Esophagus squamous epithelium (tissue), 5 donors: ENCODE data around the gene METRN. TPM values are rescaled to one million over a fixed set of nuclear protein-coding genes. Genes with fewer than 3 reads are reported as not detected.
A peak's percentile ranks its signal among the peaks of the same experiment; 100 is the strongest.

ENCODE experiments used
- DNase-seq: peaks from one replicate; lab custom pipeline; 2025; lab: John Stamatoyannopoulos, UW
- H3K27ac ChIP-seq, 4 donors: fragments of 200-600 bp; sonication (generic); one replicate each; pipeline ENCODE4 v1.5.1; 2016 to 2019; ENCODE audit warnings: mild to moderate bottlenecking in 1 of 4
- H3K27me3 ChIP-seq, 4 donors: fragments of 200-600 bp; sonication (generic); 1 replicate in 3 of 4; 2 replicates in 1 of 4; pipeline versions ENCODE4 v1.5.1 to v1.6.0; 2017 to 2021; ENCODE audit warnings: antibody characterized with exemption in 1 of 4
- H3K36me3 ChIP-seq, 3 donors: fragments of 200-600 bp; sonication (generic); one replicate each; pipeline ENCODE4 v1.5.1; 2016 to 2019
- H3K4me1 ChIP-seq, 3 donors: fragments of 200-600 bp; sonication (generic); one replicate each; pipeline ENCODE4 v1.5.1; 2017 to 2019
- H3K4me3 ChIP-seq, 4 donors: fragments of 200-600 bp; sonication (generic); 1 replicate in 3 of 4; 2 replicates in 1 of 4; pipeline ENCODE4 v1.5.1; 2016 to 2019; ENCODE audit warnings: mild to moderate bottlenecking in 2 of 4, moderate library complexity in 1 of 4
- H3K9me3 ChIP-seq, 3 donors: fragments of 200-600 bp; sonication (generic); one replicate each; pipeline ENCODE4 v1.5.1; 2016 to 2019
- POLR2A ChIP-seq, 4 donors: fragments of 450-650 bp; IDR thresholded peaks; one replicate each; pipeline ENCODE4 v1.6.1; 2017; ENCODE audit warnings: antibody characterized with exemption in 4 of 4, mild to moderate bottlenecking in 4 of 4, moderate library complexity in 3 of 4
- WGBS, 2 donors: methylation state at CpG; one replicate each; pipeline ENCODE4 v1.1.5; 2018; 5-methylcytosine and 5-hydroxymethylcytosine counted together
- intact Hi-C: fragments of 100-400 bp; cut with DNase I; formaldehyde crosslinking; loops from one replicate; pipeline ENCODE4 v1.15.0; 2022
- total RNA-seq, 4 donors: library from RNA; depleted of rRNA; stranded (reverse); fragments of >200 nt; gene quantifications; one replicate each; pipeline ENCODE4 v1.1.0, GENCODE V29; 2016
- TF ChIP-seq, protein P1 (sequence below), 6 experiments: fragments of 450-650 bp in 4 of 6; fragments of 200-600 bp in 2 of 6; sonication (generic) in 2 of 6; IDR thresholded peaks; one replicate each; pipeline ENCODE4 v1.5.1; 2016 to 2019; ENCODE audit warnings: antibody characterized with exemption in 6 of 6, mild to moderate bottlenecking in 4 of 6, moderate library complexity in 4 of 6
- donor health status: DM: yes; HTN: yes; CAD: no.

METRN gene
- total RNA-seq, 4 donors from 2014 or later, result 4.2 to 12.7 (median 8.8) TPM

- intact Hi-C loops, result no loop called here
- DNase-seq, result no peak
Measured at GRCh38 chr16:674968-675883, 39.7 kb upstream of the METRN start, which contains the start of gene RHBDL1. RHBDL1 (plus strand) TSS chr16:675671; CDS start chr16:675791, 120 bp downstream.

GRCh38 chr16:675884-676564 is 38.9 kb upstream of the METRN start:
- intact Hi-C loops, result no loop called here
- H3K27ac ChIP-seq, result peak overlapping the region in 3 of 4 donors; percentile 20 to 42 (median 34)
- H3K9me3 ChIP-seq, result no peaks in the 10 kb centered on the region
- peaks cover 21 to 36% (median 24%) of the 10 kb centered on the region in 3 donors for H3K36me3 ChIP-seq
- H3K4me1 ChIP-seq, result peaks cover 34 to 71% (median 42%) of the 10 kb centered on the region in 3 donors
- H3K27me3 ChIP-seq, result peaks cover 0 to 33% (median 0%) of the 10 kb centered on the region in 4 donors
- DNase-seq, result no peak
- peak overlapping the region in 3 of 4 donors; percentile 19 to 63 (median 40) for H3K4me3 ChIP-seq
- 30 to 47% methylated on average over 2 to 3 of the region's 25 CpGs for WGBS, 2 donors
- no peak for TF ChIP-seq POLR2A (IDR thresholded peaks at IDR 0.05)
- TF ChIP-seq, protein P1, sequence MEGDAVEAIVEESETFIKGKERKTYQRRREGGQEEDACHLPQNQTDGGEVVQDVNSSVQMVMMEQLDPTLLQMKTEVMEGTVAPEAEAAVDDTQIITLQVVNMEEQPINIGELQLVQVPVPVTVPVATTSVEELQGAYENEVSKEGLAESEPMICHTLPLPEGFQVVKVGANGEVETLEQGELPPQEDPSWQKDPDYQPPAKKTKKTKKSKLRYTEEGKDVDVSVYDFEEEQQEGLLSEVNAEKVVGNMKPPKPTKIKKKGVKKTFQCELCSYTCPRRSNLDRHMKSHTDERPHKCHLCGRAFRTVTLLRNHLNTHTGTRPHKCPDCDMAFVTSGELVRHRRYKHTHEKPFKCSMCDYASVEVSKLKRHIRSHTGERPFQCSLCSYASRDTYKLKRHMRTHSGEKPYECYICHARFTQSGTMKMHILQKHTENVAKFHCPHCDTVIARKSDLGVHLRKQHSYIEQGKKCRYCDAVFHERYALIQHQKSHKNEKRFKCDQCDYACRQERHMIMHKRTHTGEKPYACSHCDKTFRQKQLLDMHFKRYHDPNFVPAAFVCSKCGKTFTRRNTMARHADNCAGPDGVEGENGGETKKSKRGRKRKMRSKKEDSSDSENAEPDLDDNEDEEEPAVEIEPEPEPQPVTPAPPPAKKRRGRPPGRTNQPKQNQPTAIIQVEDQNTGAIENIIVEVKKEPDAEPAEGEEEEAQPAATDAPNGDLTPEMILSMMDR (IDR thresholded peaks at IDR 0.05), result no peak

More at GRCh38 chr16:674968-675883, 39.7 kb upstream of the METRN start, which contains the start of gene RHBDL1:
- WGBS, 2 donors, result 13 to 20% methylated on average over 3 to 5 of the region's 73 CpGs
- H3K4me3 ChIP-seq, result peak within 1 kb of the TSS in 3 of 4 donors; percentile 19 to 63 (median 40)
- TF ChIP-seq, protein P1 (IDR thresholded peaks at IDR 0.05), result no peak
- no peak for TF ChIP-seq POLR2A (IDR thresholded peaks at IDR 0.05)
- peaks cover 29 to 44% (median 32%) of the 10 kb centered on the region in 3 donors for H3K36me3 ChIP-seq
- H3K27ac ChIP-seq, result peak within 1 kb of the TSS in 3 of 4 donors; percentile 20 to 42 (median 34)
- peaks cover 28 to 66% (median 40%) of the 10 kb centered on the region in 3 donors for H3K4me1 ChIP-seq
- H3K9me3 ChIP-seq, result no peaks in the 10 kb centered on the region
- peaks cover 0 to 33% (median 0%) of the 10 kb centered on the region in 4 donors for H3K27me3 ChIP-seq

DNA sequence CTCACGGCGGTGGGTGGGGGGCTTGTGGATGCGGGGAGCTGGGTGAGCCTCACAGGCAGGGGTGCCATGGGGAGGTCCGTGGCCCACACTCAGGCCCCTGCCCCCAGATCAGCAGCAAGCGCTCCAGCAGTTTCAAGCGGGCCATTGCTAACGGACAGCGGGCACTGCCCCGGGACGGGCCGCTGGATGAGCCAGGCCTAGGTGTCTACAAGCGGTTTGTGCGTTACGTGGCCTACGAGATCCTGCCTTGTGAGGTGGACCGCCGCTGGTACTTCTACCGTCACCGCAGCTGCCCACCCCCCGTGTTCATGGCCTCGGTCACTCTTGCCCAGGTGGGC is 38.4 kb upstream of the METRN start:
- no peak for TF ChIP-seq POLR2A (IDR thresholded peaks at IDR 0.05)
- TF ChIP-seq, protein P1 (IDR thresholded peaks at IDR 0.05), result no peak
- intact Hi-C loops, result no loop called here
- H3K4me3 ChIP-seq, result peak overlapping the region in 1 of 4 donors; percentile 45
- peak overlapping the region; percentile 6 to 52 (median 31) for H3K27ac ChIP-seq
- peaks cover 19 to 34% (median 20%) of the 10 kb centered on the region in 3 donors for H3K36me3 ChIP-seq
- WGBS, 2 donors, result 56 to 70% methylated on average over 2 to 3 of the region's 21 CpGs
- H3K9me3 ChIP-seq, result no peaks in the 10 kb centered on the region
- no peak for DNase-seq
- peaks cover 40 to 76% (median 47%) of the 10 kb centered on the region in 3 donors for H3K4me1 ChIP-seq
- peaks cover 0 to 33% (median 0%) of the 10 kb centered on the region in 4 donors for H3K27me3 ChIP-seq

DNA sequence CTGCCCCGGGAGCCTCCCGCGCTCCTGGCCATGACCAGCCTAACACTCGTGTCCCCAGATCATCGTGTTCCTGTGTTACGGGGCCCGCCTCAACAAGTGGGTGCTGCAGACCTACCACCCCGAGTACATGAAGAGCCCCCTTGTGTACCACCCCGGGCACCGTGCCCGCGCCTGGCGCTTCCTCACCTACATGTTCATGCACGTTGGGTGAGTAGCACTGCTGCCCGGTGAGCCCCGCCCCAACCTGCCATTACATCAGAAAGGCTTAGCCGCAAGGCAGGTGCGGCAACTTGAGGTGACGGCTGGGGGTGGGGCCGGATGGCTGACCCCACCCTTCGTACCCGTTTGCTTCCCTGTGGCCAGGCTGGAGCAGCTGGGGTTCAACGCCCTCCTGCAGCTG is 38.0 kb upstream of the METRN start:
- TF ChIP-seq POLR2A (IDR thresholded peaks at IDR 0.05), result no peak
- TF ChIP-seq, protein P1 (IDR thresholded peaks at IDR 0.05), result no peak
- intact Hi-C loops, result no loop called here
- H3K4me1 ChIP-seq, result peaks cover 43 to 80% (median 51%) of the 10 kb centered on the region in 3 donors
- peaks cover 0 to 33% (median 0%) of the 10 kb centered on the region in 4 donors for H3K27me3 ChIP-seq
- 36 to 80% methylated on average over 1 to 5 of the region's 23 CpGs for WGBS, 2 donors
- peaks cover 21 to 34% (median 21%) of the 10 kb centered on the region in 3 donors for H3K36me3 ChIP-seq
- no peaks in the 10 kb centered on the region for H3K9me3 ChIP-seq
- DNase-seq, result no peak
- H3K27ac ChIP-seq, result peak overlapping the region; percentile 6 to 52 (median 31)
- H3K4me3 ChIP-seq, result peak overlapping the region in 2 of 4 donors; percentile 3 to 45
